Panc1 (cell line): Measurements from ENCODE around the gene FES. TPM values are rescaled to one million over a fixed set of nuclear protein-coding genes. Genes with fewer than 3 reads are reported as not detected.

Experiments
- ATAC-seq: fragments of 200-7000 bp; cut with Tn5 transposase; 2 replicates; pipeline ENCODE4 v1.9.1; 2020; ENCODE audit warnings: mild to moderate bottlenecking, moderate library complexity
- BruUV-seq: library from RNA; stranded (reverse); fragments of 400-500 nt; replicated peaks from 2 replicates; lab custom pipeline; 2021; lab: Mats Ljungman, UMichigan
- CTCF ChIA-PET: fragments of 300-600 bp; sonication (Branson Sonifier 250); formaldehyde crosslinking; loops from one replicate; lab custom pipeline; 2022; ENCODE audit warnings: antibody characterized with exemption; lab: Charles Lee
- POLR2A ChIA-PET: fragments of 300-600 bp; sonication (Branson Sonifier 250); formaldehyde crosslinking; loops from one replicate; lab custom pipeline; 2022; ENCODE audit warnings: antibody characterized with exemption; lab: Charles Lee
- DNase-seq: peaks from one replicate; pipeline ENCODE4 v3.0.0-alpha.2; 2010; ENCODE audit warnings: low read depth, low spot score
- H3K27ac ChIP-seq: 2 replicates; pipeline ENCODE4 v1.5.1; 2011; ENCODE audit warnings: mild to moderate bottlenecking, low read length, inconsistent platforms
- H3K27me3 ChIP-seq: fragments of 200-500 bp; sonication (Bioruptor generic); 2 replicates; pipeline ENCODE4 v1.6.0; 2014; ENCODE audit warnings: low read length, inconsistent platforms; ENCODE audit not compliant: control insufficient read depth, insufficient read depth
- H3K36me3 ChIP-seq: fragments of 200-500 bp; sonication (Bioruptor generic); 2 replicates; pipeline ENCODE4 v1.5.1; 2014; ENCODE audit warnings: inconsistent platforms, mild to moderate bottlenecking, low read length, moderate library complexity; ENCODE audit not compliant: control insufficient read depth, insufficient read depth
- H3K4me1 ChIP-seq: 2 replicates; pipeline ENCODE4 v1.5.1; 2011; ENCODE audit warnings: inconsistent platforms, mild to moderate bottlenecking, low read length, moderate library complexity; ENCODE audit not compliant: control insufficient read depth, insufficient read depth
- H3K4me3 ChIP-seq, 2 experiments: 2 replicates each; pipeline ENCODE4 v1.5.1; 2011 to 2012; ENCODE audit warnings: low read depth in 2 of 2, low read length in 2 of 2, mild to moderate bottlenecking in 2 of 2, inconsistent platforms in 1 of 2, moderate library complexity in 1 of 2
- H3K9me3 ChIP-seq: fragments of 200-500 bp; sonication (Bioruptor generic); 2 replicates; pipeline ENCODE4 v1.5.1; 2014; ENCODE audit warnings: low read depth, mild to moderate bottlenecking, inconsistent platforms, low read length, moderate library complexity; ENCODE audit not compliant: control insufficient read depth, insufficient read depth
- POLR2AphosphoS5 ChIP-seq: IDR thresholded peaks from 2 replicates; pipeline ENCODE4 v1.6.1; 2012; ENCODE audit warnings: mild to moderate bottlenecking, low read depth, low read length, moderate library complexity
- SIN3A ChIP-seq: IDR thresholded peaks from 2 replicates; pipeline ENCODE4 v1.6.1; 2012; ENCODE audit warnings: low read depth, mild to moderate bottlenecking, low read length, moderate library complexity, borderline replicate concordance; ENCODE audit not compliant: insufficient read depth
- TCF7L2 ChIP-seq: IDR thresholded peaks from 2 replicates; pipeline ENCODE4 v1.6.1; 2011; ENCODE audit warnings: mild to moderate bottlenecking, low read depth, low read length, inconsistent platforms
- in situ Hi-C: cut with HindIII; loops from 2 replicates; pipeline ENCODE4 v1.10.0; 2016; ENCODE audit warnings: low sequenced_read_pairs, low pct_unique_long_range_greater_than_20kb
- intact Hi-C: fragments of 100-400 bp; cut with micrococcal nuclease; formaldehyde crosslinking; loops from one replicate; pipeline ENCODE4 v1.10.0; 2022; ENCODE audit not compliant: unreplicated experiment
- total RNA-seq: library from RNA; stranded (reverse); gene quantifications from one replicate; pipeline ENCODE4 v1.2.1, GENCODE V29; 2021; ENCODE audit not compliant: unreplicated experiment
- TF ChIP-seq, protein P1 (sequence below): fragments of 450-650 bp; IDR thresholded peaks from 2 replicates; pipeline ENCODE4 v1.5.1; 2017; ENCODE audit warnings: mild to moderate bottlenecking
- TF ChIP-seq, protein P2 (sequence below), 2 experiments: IDR thresholded peaks; 2 replicates each; pipeline ENCODE4 v1.6.1; 2011 to 2012; ENCODE audit warnings: low read depth in 2 of 2, control low read depth in 1 of 2, low read length in 1 of 2, mild to moderate bottlenecking in 1 of 2, moderate library complexity in 1 of 2; ENCODE audit not compliant: insufficient read depth in 1 of 2

The FES gene
- total RNA-seq, 1 experiment from 2014 or later, result 0.64 TPM

DNA sequence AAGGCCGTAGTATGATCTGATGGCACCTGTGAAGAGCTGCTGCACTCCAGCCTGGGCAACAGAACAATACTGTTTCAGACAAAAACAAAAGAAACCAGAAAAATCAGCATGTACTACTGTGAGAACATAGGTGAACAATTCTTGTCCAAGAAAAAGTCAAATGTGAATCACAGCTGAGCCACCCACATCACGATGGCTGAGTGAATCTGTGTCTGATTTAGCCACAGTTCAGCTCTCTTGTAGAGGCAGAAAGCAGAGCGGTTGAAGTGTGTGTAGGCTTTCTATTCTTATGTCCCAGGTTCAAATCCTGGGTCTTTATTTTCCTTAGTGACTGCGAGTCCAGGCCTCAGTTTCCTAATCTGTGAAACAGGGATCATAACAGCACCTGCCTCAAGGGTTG lies 20.3 kb upstream of the FES start:
- Histone ChIP-seq H3K27me3 (no peaks in the 10 kb centered on the region), H3K27ac (no peak overlapping the region; the same call in 1 of the 2 replicates), H3K4me3 (no peak overlapping the region), H3K36me3 (no peaks in the 10 kb centered on the region), H3K4me1 (peaks cover 57% of the 10 kb centered on the region), H3K9me3 (no peaks in the 10 kb centered on the region)
- TF ChIP-seq, protein P1, sequence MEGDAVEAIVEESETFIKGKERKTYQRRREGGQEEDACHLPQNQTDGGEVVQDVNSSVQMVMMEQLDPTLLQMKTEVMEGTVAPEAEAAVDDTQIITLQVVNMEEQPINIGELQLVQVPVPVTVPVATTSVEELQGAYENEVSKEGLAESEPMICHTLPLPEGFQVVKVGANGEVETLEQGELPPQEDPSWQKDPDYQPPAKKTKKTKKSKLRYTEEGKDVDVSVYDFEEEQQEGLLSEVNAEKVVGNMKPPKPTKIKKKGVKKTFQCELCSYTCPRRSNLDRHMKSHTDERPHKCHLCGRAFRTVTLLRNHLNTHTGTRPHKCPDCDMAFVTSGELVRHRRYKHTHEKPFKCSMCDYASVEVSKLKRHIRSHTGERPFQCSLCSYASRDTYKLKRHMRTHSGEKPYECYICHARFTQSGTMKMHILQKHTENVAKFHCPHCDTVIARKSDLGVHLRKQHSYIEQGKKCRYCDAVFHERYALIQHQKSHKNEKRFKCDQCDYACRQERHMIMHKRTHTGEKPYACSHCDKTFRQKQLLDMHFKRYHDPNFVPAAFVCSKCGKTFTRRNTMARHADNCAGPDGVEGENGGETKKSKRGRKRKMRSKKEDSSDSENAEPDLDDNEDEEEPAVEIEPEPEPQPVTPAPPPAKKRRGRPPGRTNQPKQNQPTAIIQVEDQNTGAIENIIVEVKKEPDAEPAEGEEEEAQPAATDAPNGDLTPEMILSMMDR, result no peak
- TF ChIP-seq TCF7L2 (no peak), SIN3A (no peak), POLR2AphosphoS5 (no peak)
- TF ChIP-seq, protein P2, sequence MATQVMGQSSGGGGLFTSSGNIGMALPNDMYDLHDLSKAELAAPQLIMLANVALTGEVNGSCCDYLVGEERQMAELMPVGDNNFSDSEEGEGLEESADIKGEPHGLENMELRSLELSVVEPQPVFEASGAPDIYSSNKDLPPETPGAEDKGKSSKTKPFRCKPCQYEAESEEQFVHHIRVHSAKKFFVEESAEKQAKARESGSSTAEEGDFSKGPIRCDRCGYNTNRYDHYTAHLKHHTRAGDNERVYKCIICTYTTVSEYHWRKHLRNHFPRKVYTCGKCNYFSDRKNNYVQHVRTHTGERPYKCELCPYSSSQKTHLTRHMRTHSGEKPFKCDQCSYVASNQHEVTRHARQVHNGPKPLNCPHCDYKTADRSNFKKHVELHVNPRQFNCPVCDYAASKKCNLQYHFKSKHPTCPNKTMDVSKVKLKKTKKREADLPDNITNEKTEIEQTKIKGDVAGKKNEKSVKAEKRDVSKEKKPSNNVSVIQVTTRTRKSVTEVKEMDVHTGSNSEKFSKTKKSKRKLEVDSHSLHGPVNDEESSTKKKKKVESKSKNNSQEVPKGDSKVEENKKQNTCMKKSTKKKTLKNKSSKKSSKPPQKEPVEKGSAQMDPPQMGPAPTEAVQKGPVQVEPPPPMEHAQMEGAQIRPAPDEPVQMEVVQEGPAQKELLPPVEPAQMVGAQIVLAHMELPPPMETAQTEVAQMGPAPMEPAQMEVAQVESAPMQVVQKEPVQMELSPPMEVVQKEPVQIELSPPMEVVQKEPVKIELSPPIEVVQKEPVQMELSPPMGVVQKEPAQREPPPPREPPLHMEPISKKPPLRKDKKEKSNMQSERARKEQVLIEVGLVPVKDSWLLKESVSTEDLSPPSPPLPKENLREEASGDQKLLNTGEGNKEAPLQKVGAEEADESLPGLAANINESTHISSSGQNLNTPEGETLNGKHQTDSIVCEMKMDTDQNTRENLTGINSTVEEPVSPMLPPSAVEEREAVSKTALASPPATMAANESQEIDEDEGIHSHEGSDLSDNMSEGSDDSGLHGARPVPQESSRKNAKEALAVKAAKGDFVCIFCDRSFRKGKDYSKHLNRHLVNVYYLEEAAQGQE (IDR thresholded peaks at IDR 0.05; ENCODE audit: insufficient read depth in 1 of 2, low read depth in 2 of 2, low read length in 1 of 2), result no peak
- no peak for ATAC-seq
- DNase-seq, result no peak
- ChIA-PET CTCF (no interaction called here), POLR2A (no interaction called here)
- BruUV-seq, result no TSS peak
- intact Hi-C loops (no loop called here), in situ Hi-C loops (no loop called here)

DNA sequence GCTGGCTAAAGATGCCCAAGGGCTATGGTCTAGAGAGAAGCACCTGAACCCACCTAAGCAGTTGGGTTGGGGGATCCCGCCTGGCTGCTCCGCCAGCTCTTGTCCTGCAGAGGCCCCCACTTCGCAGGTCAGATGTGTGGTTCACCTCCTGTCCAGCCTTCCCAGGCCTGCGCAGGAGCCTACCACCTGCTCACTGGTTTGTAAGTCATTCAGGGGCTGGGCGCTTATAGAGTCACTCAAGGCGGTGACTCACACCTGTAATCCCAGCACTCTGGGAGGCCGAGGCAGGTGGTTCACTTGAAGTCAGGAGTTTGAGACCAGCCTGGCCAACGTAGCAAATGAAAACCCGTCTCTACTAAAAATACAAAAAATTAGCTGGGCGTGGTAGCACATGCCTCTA lies 19.8 kb upstream of the FES start:
- intact Hi-C loops (no loop called here), in situ Hi-C loops (no loop called here)
- ATAC-seq (no peak), DNase-seq (no peak)
- CTCF ChIA-PET, result no interaction called here
- Histone ChIP-seq H3K27me3 (no peaks in the 10 kb centered on the region), H3K4me1 (peaks cover 59% of the 10 kb centered on the region), H3K9me3 (no peaks in the 10 kb centered on the region), H3K4me3 (no peak overlapping the region), H3K27ac (no peak overlapping the region), H3K36me3 (no peaks in the 10 kb centered on the region)
- TF ChIP-seq, protein P2 (IDR thresholded peaks at IDR 0.05; ENCODE audit: insufficient read depth in 1 of 2, low read depth in 2 of 2, low read length in 1 of 2), result no peak
- TF ChIP-seq POLR2AphosphoS5 (no peak), TCF7L2 (no peak), SIN3A (no peak)
- TF ChIP-seq, protein P1, result no peak
- no TSS peak for BruUV-seq
- POLR2A ChIA-PET, result no interaction called here
